HEK293T (cell line): ENCODE results near the gene SLC25A25.

Experiments
- ARNT ChIP-seq: fragments of 450-650 bp; IDR thresholded peaks from 2 replicates; pipeline ENCODE4 v1.6.1; 2017; ENCODE audit warnings: mild to moderate bottlenecking
- ELF4 ChIP-seq: fragments of 450-650 bp; IDR thresholded peaks from 2 replicates; pipeline ENCODE4 v1.6.1; 2017; ENCODE audit warnings: antibody characterized with exemption
- FOXA1 ChIP-seq: fragments of 450-650 bp; IDR thresholded peaks from 2 replicates; pipeline ENCODE4 v1.6.1; 2016; ENCODE audit warnings: mild to moderate bottlenecking
- FOXK2 ChIP-seq: fragments of 450-650 bp; IDR thresholded peaks from 2 replicates; pipeline ENCODE4 v1.6.1; 2016; ENCODE audit warnings: mild to moderate bottlenecking
- FOXM1 ChIP-seq: fragments of 450-650 bp; IDR thresholded peaks from 2 replicates; pipeline ENCODE4 v1.6.1; 2017; ENCODE audit warnings: mild to moderate bottlenecking, borderline replicate concordance
- LEF1 ChIP-seq: fragments of 450-650 bp; IDR thresholded peaks from 2 replicates; pipeline ENCODE4 v1.6.1; 2017; ENCODE audit warnings: mild to moderate bottlenecking, borderline replicate concordance
- NFRKB ChIP-seq: fragments of 450-650 bp; IDR thresholded peaks from 2 replicates; pipeline ENCODE4 v1.6.1; 2016; ENCODE audit warnings: mild to moderate bottlenecking, moderate library complexity
- SP1 ChIP-seq: fragments of 450-650 bp; IDR thresholded peaks from 2 replicates; pipeline ENCODE4 v1.6.1; 2017
- ZNF384 ChIP-seq: fragments of 450-650 bp; IDR thresholded peaks from 2 replicates; pipeline ENCODE4 v1.6.1; 2016

- TF ChIP-seq ZNF384 (no peak), ARNT (no peak), ELF4 (no peak), SP1 (no peak), LEF1 (no peak), NFRKB (no peak), FOXA1 (no peak), FOXK2 (no peak), FOXM1 (no peak)
Observed at GRCh38 chr9:128105538-128106175, 37.6 kb downstream of the SLC25A25 start.
